Neutrophil (primary cell): Measurements from ENCODE around the gene TTLL5.

Experiments
- H3K27ac ChIP-seq: fragments of 200-600 bp; sonication (generic); 2 replicates; pipeline ENCODE4 v1.5.1; 2016; ENCODE audit warnings: mild to moderate bottlenecking, moderate library complexity
- H3K27me3 ChIP-seq: fragments of 200-600 bp; sonication (generic); 2 replicates; pipeline ENCODE4 v1.6.0; 2016; ENCODE audit warnings: mild to moderate bottlenecking
- H3K36me3 ChIP-seq: fragments of 200-600 bp; sonication (generic); 2 replicates; pipeline ENCODE4 v1.5.1; 2017
- H3K4me1 ChIP-seq, 2 experiments: fragments of 200-600 bp in 1 of 2; sonication (generic) in 1 of 2; 1 replicate in 1 of 2; 2 replicates in 1 of 2; pipeline versions ENCODE4 v1.5.1 to v1.6.1; 2013 to 2016; ENCODE audit warnings: low read depth in 1 of 2, low read length in 1 of 2, mild to moderate bottlenecking in 1 of 2, moderate library complexity in 1 of 2; ENCODE audit not compliant: control insufficient read depth in 1 of 2, insufficient read depth in 1 of 2
- H3K4me3 ChIP-seq, 2 experiments: fragments of 200-600 bp in 1 of 2; sonication (generic) in 1 of 2; 1 replicate in 1 of 2; 2 replicates in 1 of 2; pipeline ENCODE4 v1.5.1; 2013 to 2016; ENCODE audit warnings: low read depth in 1 of 2, low read length in 1 of 2, mild to moderate bottlenecking in 1 of 2, moderate library complexity in 1 of 2
- H3K9me3 ChIP-seq: fragments of 200-600 bp; sonication (generic); 2 replicates; pipeline ENCODE4 v1.5.1; 2016
- TF ChIP-seq, protein P1 (sequence below): fragments of 200-600 bp; sonication (generic); IDR thresholded peaks from 2 replicates; pipeline ENCODE4 v1.5.1; 2016; ENCODE audit warnings: antibody characterized with exemption

The TTLL5 gene

DNA sequence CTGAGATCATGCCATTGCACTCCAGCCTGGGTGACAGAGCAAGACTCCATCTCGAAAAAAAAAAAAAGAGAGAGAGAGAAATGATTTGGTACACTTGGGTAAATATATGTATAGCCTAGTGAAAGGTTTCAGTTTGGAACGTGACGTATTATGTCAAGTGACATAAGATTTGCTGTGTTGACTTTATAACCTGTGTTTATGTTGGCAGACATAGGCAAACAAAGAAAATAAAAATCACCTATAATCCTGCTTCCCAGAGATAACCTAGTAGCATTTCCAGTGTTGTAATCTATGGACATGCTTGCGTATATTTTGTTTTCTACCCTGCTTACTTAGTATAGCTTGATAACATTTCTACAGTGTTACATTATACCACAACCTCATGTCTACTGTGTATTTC lies 17.1 kb upstream of the TTLL5 start:
- TF ChIP-seq, protein P1, sequence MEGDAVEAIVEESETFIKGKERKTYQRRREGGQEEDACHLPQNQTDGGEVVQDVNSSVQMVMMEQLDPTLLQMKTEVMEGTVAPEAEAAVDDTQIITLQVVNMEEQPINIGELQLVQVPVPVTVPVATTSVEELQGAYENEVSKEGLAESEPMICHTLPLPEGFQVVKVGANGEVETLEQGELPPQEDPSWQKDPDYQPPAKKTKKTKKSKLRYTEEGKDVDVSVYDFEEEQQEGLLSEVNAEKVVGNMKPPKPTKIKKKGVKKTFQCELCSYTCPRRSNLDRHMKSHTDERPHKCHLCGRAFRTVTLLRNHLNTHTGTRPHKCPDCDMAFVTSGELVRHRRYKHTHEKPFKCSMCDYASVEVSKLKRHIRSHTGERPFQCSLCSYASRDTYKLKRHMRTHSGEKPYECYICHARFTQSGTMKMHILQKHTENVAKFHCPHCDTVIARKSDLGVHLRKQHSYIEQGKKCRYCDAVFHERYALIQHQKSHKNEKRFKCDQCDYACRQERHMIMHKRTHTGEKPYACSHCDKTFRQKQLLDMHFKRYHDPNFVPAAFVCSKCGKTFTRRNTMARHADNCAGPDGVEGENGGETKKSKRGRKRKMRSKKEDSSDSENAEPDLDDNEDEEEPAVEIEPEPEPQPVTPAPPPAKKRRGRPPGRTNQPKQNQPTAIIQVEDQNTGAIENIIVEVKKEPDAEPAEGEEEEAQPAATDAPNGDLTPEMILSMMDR = no peak
- Histone ChIP-seq H3K27ac (no peak overlapping the region), H3K4me1 (no peaks in the 10 kb centered on the region), H3K27me3 (no peaks in the 10 kb centered on the region), H3K4me3 (no peak overlapping the region), H3K9me3 (no peaks in the 10 kb centered on the region), H3K36me3 (peaks cover 12% of the 10 kb centered on the region)

DNA sequence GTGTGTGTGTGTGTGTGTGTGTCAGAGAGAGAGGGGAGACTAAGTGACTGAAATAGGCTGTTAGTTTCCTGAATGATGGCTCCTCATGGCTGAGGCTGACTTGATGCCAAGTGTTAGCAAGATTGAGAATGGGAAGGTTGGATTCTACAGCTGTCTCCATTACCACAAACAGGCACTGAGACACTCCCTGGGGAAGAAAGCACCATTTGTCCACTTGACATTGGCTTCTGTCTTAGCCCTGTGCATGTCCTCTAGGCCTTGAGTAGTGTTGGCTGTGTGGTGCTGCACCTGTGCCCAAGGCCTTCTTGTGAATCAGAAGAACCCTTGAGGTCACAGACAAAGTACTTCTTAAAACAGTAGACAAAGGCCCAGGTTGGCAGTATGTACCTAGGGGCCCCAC lies 16.0 kb upstream of the TTLL5 start:
- Histone ChIP-seq H3K4me1 (no peaks in the 10 kb centered on the region), H3K36me3 (peaks cover 23% of the 10 kb centered on the region), H3K9me3 (no peaks in the 10 kb centered on the region), H3K27ac (no peak overlapping the region), H3K4me3 (no peak overlapping the region), H3K27me3 (no peaks in the 10 kb centered on the region)
- TF ChIP-seq, protein P1 = no peak

GRCh38 chr14:75646762-75647161 lies 14.3 kb upstream of the TTLL5 start:
- Histone ChIP-seq H3K4me3 (no peak overlapping the region), H3K9me3 (no peaks in the 10 kb centered on the region), H3K27ac (no peak overlapping the region), H3K36me3 (peaks cover 40% of the 10 kb centered on the region), H3K27me3 (no peaks in the 10 kb centered on the region), H3K4me1 (no peaks in the 10 kb centered on the region)
- TF ChIP-seq, protein P1 = no peak

GRCh38 chr14:75647640-75648039 lies 13.4 kb upstream of the TTLL5 start:
- Histone ChIP-seq H3K4me1 (no peaks in the 10 kb centered on the region), H3K4me3 (no peak overlapping the region), H3K36me3 (peaks cover 45% of the 10 kb centered on the region), H3K27me3 (no peaks in the 10 kb centered on the region), H3K27ac (no peak overlapping the region), H3K9me3 (no peaks in the 10 kb centered on the region)
- TF ChIP-seq, protein P1 = no peak

GRCh38 chr14:75648066-75648838 lies 12.8 kb upstream of the TTLL5 start:
- Histone ChIP-seq H3K27me3 (no peaks in the 10 kb centered on the region), H3K9me3 (no peaks in the 10 kb centered on the region), H3K4me1 (no peaks in the 10 kb centered on the region), H3K36me3 (peaks cover 45% of the 10 kb centered on the region), H3K27ac (no peak overlapping the region), H3K4me3 (no peak overlapping the region)
- TF ChIP-seq, protein P1 = no peak
